Suprapubic skin (tissue), 4 donors: ENCODE results near the gene IL23R. TPM values are rescaled to one million over a fixed set of nuclear protein-coding genes. Genes with fewer than 3 reads are reported as not detected.
"Not testable (repeated sequence)": the region's sequence is repeated elsewhere in the genome, so short reads cannot be mapped to it uniquely, and the experiment has no call there.

Experiments used
- DNase-seq, 2 donors: peaks; one replicate each; pipeline ENCODE4 v3.0.0-alpha.2; 2019; ENCODE audit warnings: low spot score in 2 of 2
- H3K27ac ChIP-seq: fragments of 200-600 bp; sonication (generic); one replicate; pipeline ENCODE4 v1.5.1; 2019
- H3K27me3 ChIP-seq: fragments of 200-600 bp; sonication (generic); one replicate; pipeline ENCODE4 v1.5.1; 2019
- H3K36me3 ChIP-seq: fragments of 200-600 bp; sonication (generic); one replicate; pipeline ENCODE4 v1.5.1; 2019
- H3K4me1 ChIP-seq: fragments of 200-600 bp; sonication (generic); one replicate; pipeline ENCODE4 v1.5.1; 2019
- H3K4me3 ChIP-seq: fragments of 200-600 bp; sonication (generic); one replicate; pipeline ENCODE4 v1.5.1; 2019; ENCODE audit warnings: mild to moderate bottlenecking
- H3K9me3 ChIP-seq: fragments of 200-600 bp; sonication (generic); one replicate; pipeline ENCODE4 v1.5.1; 2019
- CTCF ChIP-seq, 2 donors: fragments of 200-600 bp in 1 of 2; fragments of 450-650 bp in 1 of 2; sonication (generic) in 1 of 2; IDR thresholded peaks; one replicate each; pipeline ENCODE4 v1.5.1; 2016 to 2019; ENCODE audit warnings: antibody characterized with exemption in 2 of 2, mild to moderate bottlenecking in 1 of 2, moderate library complexity in 1 of 2
- EP300 ChIP-seq: sonication (generic); formaldehyde crosslinking; IDR thresholded peaks from one replicate; pipeline ENCODE4 v1.6.1; 2017; ENCODE audit warnings: antibody characterized with exemption
- POLR2A ChIP-seq, 2 donors: fragments of 450-650 bp; IDR thresholded peaks; one replicate each; pipeline ENCODE4 v1.6.1; 2017; ENCODE audit warnings: antibody characterized with exemption in 2 of 2, mild to moderate bottlenecking in 2 of 2, moderate library complexity in 2 of 2
- POLR2AphosphoS5 ChIP-seq, 3 donors: sonication (generic); formaldehyde crosslinking; IDR thresholded peaks; one replicate each; pipeline ENCODE4 v1.6.1; 2017; ENCODE audit warnings: antibody characterized with exemption in 3 of 3
- WGBS: methylation state at CpG from one replicate; pipeline ENCODE4 v1.1.5; 2018; 5-methylcytosine and 5-hydroxymethylcytosine counted together
- total RNA-seq, 4 donors: library from RNA; depleted of rRNA; stranded (reverse); fragments of >200 nt; gene quantifications; one replicate each; pipeline ENCODE4 v1.1.0, GENCODE V29; 2016

Gene IL23R
- total RNA-seq, 4 donors from 2014 or later: not detected

GRCh38 chr1:67143966-67144365 lies 22.3 kb upstream of the IL23R start:
- Histone ChIP-seq H3K4me3 (no peak overlapping the region), H3K27ac (no peak overlapping the region), H3K4me1 (peaks cover 7% of the 10 kb centered on the region), H3K9me3 (no peaks in the 10 kb centered on the region), H3K36me3 (no peaks in the 10 kb centered on the region), H3K27me3 (no peaks in the 10 kb centered on the region)
- TF ChIP-seq POLR2AphosphoS5 (IDR thresholded peaks at IDR 0.05): no peak
- no peak for TF ChIP-seq CTCF (IDR thresholded peaks at IDR 0.05)
- TF ChIP-seq EP300: no peak
- TF ChIP-seq POLR2A (IDR thresholded peaks at IDR 0.05): no peak
- 94% methylated on average over 3 of the region's 3 CpGs for WGBS
- no peak for DNase-seq

- no peaks in the 10 kb centered on the region for H3K27me3 ChIP-seq
- no peak for DNase-seq
- H3K4me1 ChIP-seq: peaks cover 9% of the 10 kb centered on the region
- no peak overlapping the region for H3K4me3 ChIP-seq
- WGBS: 81% methylated on average over 2 of the region's 2 CpGs
- no peak overlapping the region for H3K27ac ChIP-seq
- TF ChIP-seq CTCF (IDR thresholded peaks at IDR 0.05): no peak
- no peak for TF ChIP-seq POLR2AphosphoS5 (IDR thresholded peaks at IDR 0.05)
- TF ChIP-seq EP300: no peak
- no peak for TF ChIP-seq POLR2A (IDR thresholded peaks at IDR 0.05)
- no peaks in the 10 kb centered on the region for H3K9me3 ChIP-seq
- H3K36me3 ChIP-seq: no peaks in the 10 kb centered on the region
These were observed 21.6 kb upstream of the IL23R start for GRCh38 chr1:67144696-67145095.

GRCh38 chr1:67146101-67146500 lies 20.2 kb upstream of the IL23R start:
- Histone ChIP-seq H3K27ac (no peak overlapping the region), H3K27me3 (no peaks in the 10 kb centered on the region), H3K9me3 (no peaks in the 10 kb centered on the region), H3K4me3 (no peak overlapping the region), H3K36me3 (no peaks in the 10 kb centered on the region), H3K4me1 (peaks cover 9% of the 10 kb centered on the region)
- no peak for DNase-seq
- no peak for TF ChIP-seq EP300
- no peak for TF ChIP-seq CTCF (IDR thresholded peaks at IDR 0.05)
- no peak for TF ChIP-seq POLR2AphosphoS5 (IDR thresholded peaks at IDR 0.05)
- no peak for TF ChIP-seq POLR2A (IDR thresholded peaks at IDR 0.05)
- WGBS: 90% methylated on average over 3 of the region's 3 CpGs

- Histone ChIP-seq H3K4me1 (peaks cover 9% of the 10 kb centered on the region), H3K27me3 (no peaks in the 10 kb centered on the region), H3K36me3 (no peaks in the 10 kb centered on the region), H3K9me3 (no peaks in the 10 kb centered on the region), H3K27ac (no peak overlapping the region), H3K4me3 (no peak overlapping the region)
- WGBS: 66% methylated on average over 3 of the region's 3 CpGs
- TF ChIP-seq POLR2AphosphoS5 (IDR thresholded peaks at IDR 0.05) (no peak), EP300 (no peak), CTCF (IDR thresholded peaks at IDR 0.05) (no peak), POLR2A (IDR thresholded peaks at IDR 0.05) (no peak)
- DNase-seq: no peak
These were observed 19.7 kb upstream of the IL23R start for GRCh38 chr1:67146539-67146938.

GRCh38 chr1:67147973-67148372 lies 18.3 kb upstream of the IL23R start:
- not testable (repeated sequence) for H3K36me3 ChIP-seq, DNase-seq, H3K27me3 ChIP-seq, H3K4me3 ChIP-seq, H3K4me1 ChIP-seq, H3K27ac ChIP-seq, H3K9me3 ChIP-seq
- WGBS: 91% methylated on average over 20 of the region's 20 CpGs

GRCh38 chr1:67148516-67149178 lies 17.6 kb upstream of the IL23R start:
- Histone ChIP-seq H3K36me3 (no peaks in the 10 kb centered on the region), H3K4me1 (peaks cover 9% of the 10 kb centered on the region), H3K9me3 (no peaks in the 10 kb centered on the region), H3K4me3 (no peak overlapping the region), H3K27me3 (no peaks in the 10 kb centered on the region), H3K27ac (no peak overlapping the region)
- WGBS: 42% methylated on average over 6 of the region's 6 CpGs
- TF ChIP-seq POLR2AphosphoS5 (IDR thresholded peaks at IDR 0.05) (no peak), EP300 (no peak), POLR2A (IDR thresholded peaks at IDR 0.05) (no peak), CTCF (IDR thresholded peaks at IDR 0.05) (no peak)
- DNase-seq: no peak
